ENCODE measurements around the gene GPRIN3.

GPRIN3 gene

DNA sequence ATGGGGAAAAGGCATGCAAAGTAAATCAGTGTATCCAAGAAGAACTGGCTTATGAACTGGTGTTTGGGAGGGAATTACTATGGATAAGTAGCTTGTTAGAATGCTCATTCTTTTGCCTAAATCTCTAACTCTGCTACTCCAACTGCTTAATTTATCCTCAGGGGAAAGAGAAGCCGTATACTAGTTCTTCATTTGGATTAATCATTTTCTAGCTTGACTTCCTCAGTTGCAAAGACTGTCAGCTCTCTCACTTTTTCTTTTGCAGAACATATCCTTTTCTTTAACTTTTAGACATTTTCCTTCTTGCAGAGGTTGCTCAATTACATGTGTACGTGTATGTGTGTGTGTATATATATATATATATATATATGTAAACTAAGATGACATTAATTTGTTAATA, 21.9 kb downstream of the GPRIN3 start:
- Histone ChIP-seq H3K4me1 (ENCODE audit: insufficient read depth, low read length, poor library complexity, severe bottlenecking) (no peaks in the 10 kb centered on the region), H3K79me2 (ENCODE audit: insufficient read depth, low read length) (no peaks in the 10 kb centered on the region), H3K27me3 (ENCODE audit: insufficient read depth, low read length, poor library complexity, severe bottlenecking) (no peaks in the 10 kb centered on the region), H3K9ac (ENCODE audit: low read depth, low read length, poor library complexity, severe bottlenecking) (no peak overlapping the region), H3K9me2 (replicated peaks; ENCODE audit: low read depth, low read length) (no peaks in the 10 kb centered on the region), H3K4me3 (ENCODE audit: low read length, poor library complexity, severe bottlenecking) (no peak overlapping the region), H2AFZ (ENCODE audit: low read length) (no peak overlapping the region), H3K36me3 (ENCODE audit: insufficient read depth, low read length) (no peaks in the 10 kb centered on the region), H4K20me1 (ENCODE audit: insufficient read depth, low read length, poor library complexity, severe bottlenecking) (no peaks in the 10 kb centered on the region), H3F3A (ENCODE audit: low read depth) (no peaks in the 10 kb centered on the region), H3K4me2 (ENCODE audit: low read depth, low read length, poor library complexity, severe bottlenecking) (no peak overlapping the region), H3K9me3 (ENCODE audit: insufficient read depth, low read depth, low read length) (no peaks in the 10 kb centered on the region)
- TF ChIP-seq EZH2phosphoT487 (IDR thresholded peaks at IDR 0.05; ENCODE audit: borderline replicate concordance), result no peak
- TF ChIP-seq, protein P1, sequence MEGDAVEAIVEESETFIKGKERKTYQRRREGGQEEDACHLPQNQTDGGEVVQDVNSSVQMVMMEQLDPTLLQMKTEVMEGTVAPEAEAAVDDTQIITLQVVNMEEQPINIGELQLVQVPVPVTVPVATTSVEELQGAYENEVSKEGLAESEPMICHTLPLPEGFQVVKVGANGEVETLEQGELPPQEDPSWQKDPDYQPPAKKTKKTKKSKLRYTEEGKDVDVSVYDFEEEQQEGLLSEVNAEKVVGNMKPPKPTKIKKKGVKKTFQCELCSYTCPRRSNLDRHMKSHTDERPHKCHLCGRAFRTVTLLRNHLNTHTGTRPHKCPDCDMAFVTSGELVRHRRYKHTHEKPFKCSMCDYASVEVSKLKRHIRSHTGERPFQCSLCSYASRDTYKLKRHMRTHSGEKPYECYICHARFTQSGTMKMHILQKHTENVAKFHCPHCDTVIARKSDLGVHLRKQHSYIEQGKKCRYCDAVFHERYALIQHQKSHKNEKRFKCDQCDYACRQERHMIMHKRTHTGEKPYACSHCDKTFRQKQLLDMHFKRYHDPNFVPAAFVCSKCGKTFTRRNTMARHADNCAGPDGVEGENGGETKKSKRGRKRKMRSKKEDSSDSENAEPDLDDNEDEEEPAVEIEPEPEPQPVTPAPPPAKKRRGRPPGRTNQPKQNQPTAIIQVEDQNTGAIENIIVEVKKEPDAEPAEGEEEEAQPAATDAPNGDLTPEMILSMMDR (conservative IDR thresholded peaks at IDR 0.05; ENCODE audit: low read length), result no peak

DNA sequence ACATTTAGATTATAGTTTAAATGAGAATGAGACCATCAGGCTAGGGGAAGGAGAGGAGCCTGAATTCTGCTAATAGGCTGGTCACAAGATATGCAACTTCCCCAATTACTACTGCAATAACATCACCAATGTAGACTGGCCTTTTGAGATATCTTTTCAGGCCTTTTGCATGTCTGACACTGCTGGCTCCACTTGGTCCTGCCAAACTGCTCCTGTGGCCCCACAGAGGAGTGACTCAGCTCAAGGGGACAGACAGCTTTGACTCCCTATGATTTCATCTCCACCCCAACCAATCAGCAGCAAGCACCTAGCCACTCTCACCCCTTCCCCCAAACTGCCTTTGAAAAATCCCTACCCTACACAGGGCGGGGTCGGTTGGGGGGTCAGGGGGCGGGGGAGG, 22.8 kb downstream of the GPRIN3 start:
- H3K4me1 ChIP-seq (ENCODE audit: insufficient read depth, low read length, poor library complexity, severe bottlenecking), result no peaks in the 10 kb centered on the region
- H3K9ac ChIP-seq (ENCODE audit: low read depth, low read length, poor library complexity, severe bottlenecking), result no peak overlapping the region
- no peak overlapping the region for H3K4me3 ChIP-seq (ENCODE audit: low read length, poor library complexity, severe bottlenecking)
- H4K20me1 ChIP-seq (ENCODE audit: insufficient read depth, low read length, poor library complexity, severe bottlenecking), result no peaks in the 10 kb centered on the region
- no peaks in the 10 kb centered on the region for H3K27me3 ChIP-seq (ENCODE audit: insufficient read depth, low read length, poor library complexity, severe bottlenecking)
- no peak overlapping the region for H2AFZ ChIP-seq (ENCODE audit: low read length)
- no peaks in the 10 kb centered on the region for H3K9me2 ChIP-seq (replicated peaks; ENCODE audit: low read depth, low read length)
- no peaks in the 10 kb centered on the region for H3F3A ChIP-seq (ENCODE audit: low read depth)
- TF ChIP-seq, protein P1 (conservative IDR thresholded peaks at IDR 0.05; ENCODE audit: low read length), result no peak
- TF ChIP-seq EZH2phosphoT487 (IDR thresholded peaks at IDR 0.05; ENCODE audit: borderline replicate concordance), result no peak
- no peak overlapping the region for H3K4me2 ChIP-seq (ENCODE audit: low read depth, low read length, poor library complexity, severe bottlenecking)
- H3K79me2 ChIP-seq (ENCODE audit: insufficient read depth, low read length), result no peaks in the 10 kb centered on the region
- no peaks in the 10 kb centered on the region for H3K9me3 ChIP-seq (ENCODE audit: insufficient read depth, low read depth, low read length)
- H3K36me3 ChIP-seq (ENCODE audit: insufficient read depth, low read length), result no peaks in the 10 kb centered on the region

DNA sequence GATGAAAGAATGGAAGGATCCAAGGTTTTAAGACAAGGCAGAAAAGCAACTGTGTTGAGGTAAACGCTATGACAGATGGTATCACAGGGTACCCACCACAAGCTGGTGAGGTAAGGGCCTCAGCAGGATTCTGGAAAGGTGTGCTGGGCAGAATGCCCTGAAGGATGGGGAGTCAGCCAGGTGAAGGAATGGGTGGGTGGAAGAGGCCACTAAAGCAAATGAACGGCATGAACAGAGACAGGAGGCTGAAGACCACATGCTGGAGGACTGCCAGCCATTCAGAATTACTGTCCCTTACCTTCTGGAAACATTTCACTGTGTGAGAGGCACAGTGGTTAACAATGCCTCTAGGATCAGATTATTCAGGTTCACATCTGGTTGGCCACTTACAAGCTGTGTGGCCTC, 23.6 kb downstream of the GPRIN3 start:
- H3K4me3 ChIP-seq (ENCODE audit: low read length, poor library complexity, severe bottlenecking), result no peak overlapping the region
- H3K4me2 ChIP-seq (ENCODE audit: low read depth, low read length, poor library complexity, severe bottlenecking), result no peak overlapping the region
- H3K9me2 ChIP-seq (replicated peaks; ENCODE audit: low read depth, low read length), result no peaks in the 10 kb centered on the region
- H3K27me3 ChIP-seq (ENCODE audit: insufficient read depth, low read length, poor library complexity, severe bottlenecking), result no peaks in the 10 kb centered on the region
- no peaks in the 10 kb centered on the region for H4K20me1 ChIP-seq (ENCODE audit: insufficient read depth, low read length, poor library complexity, severe bottlenecking)
- no peak for TF ChIP-seq EZH2phosphoT487 (IDR thresholded peaks at IDR 0.05; ENCODE audit: borderline replicate concordance)
- TF ChIP-seq, protein P1 (conservative IDR thresholded peaks at IDR 0.05; ENCODE audit: low read length), result no peak
- no peaks in the 10 kb centered on the region for H3K9me3 ChIP-seq (ENCODE audit: insufficient read depth, low read depth, low read length)
- no peaks in the 10 kb centered on the region for H3K4me1 ChIP-seq (ENCODE audit: insufficient read depth, low read length, poor library complexity, severe bottlenecking)
- H3F3A ChIP-seq (ENCODE audit: low read depth), result no peaks in the 10 kb centered on the region
- no peaks in the 10 kb centered on the region for H3K36me3 ChIP-seq (ENCODE audit: insufficient read depth, low read length)
- no peak overlapping the region for H2AFZ ChIP-seq (ENCODE audit: low read length)
- no peaks in the 10 kb centered on the region for H3K79me2 ChIP-seq (ENCODE audit: insufficient read depth, low read length)
- H3K9ac ChIP-seq (ENCODE audit: low read depth, low read length, poor library complexity, severe bottlenecking), result no peak overlapping the region

Measured in Loucy (cell line).